HG03460 (cell line): ENCODE measurements around the gene NUBPL.
"Not testable (repeated sequence)": the region's sequence is repeated elsewhere in the genome, so short reads cannot be mapped to it uniquely, and the experiment has no call there.

ENCODE experiments used
- ATAC-seq: cut with Tn5 transposase; IDR thresholded peaks from one replicate; pipeline ENCODE4 v1.9.1; 2021; ENCODE audit not compliant: unreplicated experiment

The NUBPL gene

DNA sequence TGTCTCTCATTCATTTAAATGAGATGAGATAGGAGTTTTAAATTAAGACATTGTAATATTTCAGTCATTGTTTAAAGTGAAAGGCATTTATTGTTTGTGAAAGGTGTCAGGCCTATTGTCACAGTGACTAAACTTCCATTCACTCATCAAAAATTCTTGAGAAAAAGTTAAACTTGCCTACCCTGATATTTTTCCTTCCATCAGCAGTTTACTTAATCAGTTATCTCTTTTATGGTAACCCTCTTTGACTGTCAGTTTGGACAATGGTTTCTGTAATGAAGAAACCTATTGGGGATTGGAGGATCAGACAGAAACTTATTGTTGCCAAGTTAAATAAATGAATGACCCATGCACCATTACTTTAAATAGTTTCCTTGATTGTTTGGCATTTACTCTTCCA, 241.6 kb downstream of the NUBPL start:
- no peak for ATAC-seq

DNA sequence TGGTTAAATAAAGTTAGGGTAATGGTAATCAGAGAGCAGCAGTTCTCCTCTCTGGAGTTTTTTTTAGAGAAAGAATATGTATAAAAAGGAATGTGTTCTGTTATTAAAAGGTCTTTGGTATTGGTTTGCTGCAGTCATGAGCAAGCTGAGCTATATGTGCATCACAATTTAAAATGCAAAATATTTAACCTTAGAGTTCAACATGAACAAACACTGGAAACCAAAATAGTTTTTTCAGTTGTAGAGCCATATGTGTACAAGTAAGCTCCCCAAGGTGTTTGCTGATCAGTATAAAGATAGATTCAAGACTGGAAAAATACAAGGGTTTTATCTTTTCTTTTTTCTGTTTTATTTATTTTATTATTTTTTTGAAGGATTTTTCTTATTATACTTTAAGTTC, 245.0 kb downstream of the NUBPL start:
- ATAC-seq, result no peak

DNA sequence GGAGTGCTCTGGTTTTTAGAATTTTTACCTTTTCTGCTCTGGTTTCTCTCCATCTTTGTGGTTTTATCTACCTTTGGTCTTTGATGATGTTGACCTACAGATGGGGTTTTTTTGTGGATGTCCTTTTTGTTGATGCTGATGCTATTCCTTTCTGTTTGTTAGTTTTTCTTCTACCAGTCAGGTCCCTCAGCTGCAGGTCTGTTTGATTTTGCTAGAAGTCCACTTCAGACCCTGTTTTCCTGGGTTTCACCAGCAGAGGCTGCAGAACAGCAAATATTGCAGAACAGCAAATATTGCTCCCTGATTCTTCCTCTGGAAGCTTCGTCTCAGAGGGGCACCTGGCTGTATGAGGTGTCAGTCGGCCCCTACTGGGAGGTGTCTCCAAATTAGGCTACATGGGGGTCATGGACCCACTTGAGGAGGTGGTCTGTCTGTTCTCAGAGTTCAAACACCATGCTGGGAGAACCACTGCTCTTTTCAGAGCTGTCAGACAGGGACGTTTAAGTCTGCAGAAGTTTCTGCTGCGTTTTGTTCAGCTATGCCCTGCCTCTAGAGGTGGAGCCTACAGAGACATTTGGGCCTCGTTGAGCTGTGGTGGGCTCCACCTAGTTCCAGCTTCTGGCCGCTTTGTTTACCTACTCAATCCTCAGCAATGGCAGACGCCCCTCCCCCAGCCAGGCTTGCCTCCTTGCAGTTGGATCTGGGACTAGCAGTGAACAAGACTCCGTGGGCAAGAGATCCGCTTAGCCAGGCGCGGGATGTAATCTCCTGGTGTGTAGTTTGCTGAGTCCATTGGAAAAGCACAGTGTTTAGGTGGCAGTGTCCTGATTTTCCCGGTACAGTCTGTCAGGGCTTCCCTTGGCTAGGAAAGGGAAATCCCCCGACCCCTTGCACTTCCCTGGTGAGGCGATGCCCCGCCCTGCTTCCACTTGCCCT, 250.8 kb downstream of the NUBPL start:
- ATAC-seq, result not testable (repeated sequence)

DNA sequence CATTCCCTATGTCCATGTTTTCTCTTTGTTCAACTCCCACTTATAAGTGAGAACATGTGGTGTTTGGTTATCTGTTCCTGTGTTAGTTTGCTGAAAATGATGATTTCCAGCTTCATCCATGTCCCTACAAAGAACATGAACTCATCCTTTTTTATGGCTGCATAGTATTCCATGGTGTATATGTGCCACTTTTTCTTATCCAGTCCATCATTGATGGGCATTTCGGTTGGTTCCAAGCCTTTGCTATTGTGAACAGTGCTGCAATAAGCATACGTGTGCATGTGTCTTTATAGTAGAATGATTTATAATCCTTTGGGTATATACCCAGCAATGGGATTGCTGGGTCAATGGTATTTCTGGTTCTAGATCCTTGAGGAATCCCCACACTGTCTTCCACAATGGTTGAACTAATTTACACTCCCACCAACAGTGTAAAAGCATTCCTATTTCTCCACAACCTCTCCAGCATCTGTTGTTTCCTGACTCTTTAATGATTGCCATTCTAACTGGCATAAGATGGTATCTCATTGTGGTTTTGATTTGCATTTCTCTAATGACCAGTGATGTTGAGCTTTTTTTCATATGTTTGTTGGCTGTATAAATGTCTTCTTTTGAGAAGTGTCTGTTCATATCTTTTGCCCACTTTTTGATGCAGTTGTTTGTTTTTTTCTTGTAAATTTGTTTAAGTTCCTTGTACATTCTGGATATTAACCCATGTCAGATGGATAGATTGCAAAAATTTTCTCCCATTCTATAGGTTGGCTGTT, 252.7 kb downstream of the NUBPL start:
- not testable (repeated sequence) for ATAC-seq

DNA sequence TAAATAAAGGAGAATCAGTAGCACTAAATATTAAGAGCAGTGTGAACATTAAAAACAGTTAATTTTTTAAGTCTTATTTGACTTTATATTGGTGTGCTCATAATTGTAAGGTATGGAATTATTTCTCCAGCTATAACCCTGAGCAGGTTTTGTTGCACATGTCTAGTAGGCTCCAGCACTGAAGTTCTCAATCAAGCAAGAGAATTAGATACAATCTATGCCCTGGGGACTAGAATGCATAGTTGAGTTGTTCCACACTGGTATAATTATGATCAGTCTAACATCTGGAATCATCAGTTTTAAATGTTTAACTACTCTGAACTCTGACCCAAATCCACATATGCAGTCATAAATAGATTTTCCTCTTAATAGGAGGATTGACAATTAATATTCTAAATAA, 258.1 kb downstream of the NUBPL start:
- ATAC-seq, result no peak

DNA sequence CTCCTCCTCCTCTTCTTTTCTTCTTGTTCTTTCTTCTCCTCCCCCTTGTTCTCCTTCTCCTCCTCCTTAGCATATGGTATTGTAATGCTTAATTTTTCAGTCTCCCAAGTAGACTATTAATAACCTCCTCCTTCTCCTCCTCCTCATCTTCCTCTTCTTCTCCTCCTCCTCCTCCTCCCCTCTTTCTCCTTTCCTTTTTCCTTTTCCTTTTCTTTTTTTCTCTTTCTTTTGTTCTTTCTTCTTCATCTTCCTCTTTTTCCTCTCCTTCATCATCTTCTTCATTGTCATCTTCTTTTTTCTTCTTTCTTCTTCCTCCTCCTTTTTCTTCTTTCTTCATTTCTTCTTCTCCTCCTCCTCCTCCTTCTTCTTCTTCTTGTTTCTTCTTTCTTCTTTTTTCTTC, 264.3 kb downstream of the NUBPL start:
- no peak for ATAC-seq

DNA sequence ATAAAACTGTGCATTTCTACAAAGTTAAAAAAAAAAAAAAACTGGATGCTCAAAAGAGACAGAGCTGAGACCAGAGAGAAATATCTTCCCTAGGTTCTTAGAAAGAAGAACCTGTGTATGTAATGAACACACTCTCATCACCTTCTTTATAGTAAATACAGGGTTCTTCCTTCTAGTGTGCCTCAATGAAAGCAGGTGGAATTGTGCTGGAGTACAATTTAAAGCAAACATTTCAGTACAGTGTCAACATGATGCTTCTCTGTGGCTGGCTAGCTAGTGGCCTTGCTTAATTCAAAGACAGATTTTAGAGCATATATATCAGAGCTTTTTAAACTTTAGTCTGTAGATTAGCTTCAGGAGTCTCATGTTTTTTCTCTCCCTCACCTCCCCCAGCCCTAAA, 266.1 kb downstream of the NUBPL start:
- ATAC-seq, result no peak

DNA sequence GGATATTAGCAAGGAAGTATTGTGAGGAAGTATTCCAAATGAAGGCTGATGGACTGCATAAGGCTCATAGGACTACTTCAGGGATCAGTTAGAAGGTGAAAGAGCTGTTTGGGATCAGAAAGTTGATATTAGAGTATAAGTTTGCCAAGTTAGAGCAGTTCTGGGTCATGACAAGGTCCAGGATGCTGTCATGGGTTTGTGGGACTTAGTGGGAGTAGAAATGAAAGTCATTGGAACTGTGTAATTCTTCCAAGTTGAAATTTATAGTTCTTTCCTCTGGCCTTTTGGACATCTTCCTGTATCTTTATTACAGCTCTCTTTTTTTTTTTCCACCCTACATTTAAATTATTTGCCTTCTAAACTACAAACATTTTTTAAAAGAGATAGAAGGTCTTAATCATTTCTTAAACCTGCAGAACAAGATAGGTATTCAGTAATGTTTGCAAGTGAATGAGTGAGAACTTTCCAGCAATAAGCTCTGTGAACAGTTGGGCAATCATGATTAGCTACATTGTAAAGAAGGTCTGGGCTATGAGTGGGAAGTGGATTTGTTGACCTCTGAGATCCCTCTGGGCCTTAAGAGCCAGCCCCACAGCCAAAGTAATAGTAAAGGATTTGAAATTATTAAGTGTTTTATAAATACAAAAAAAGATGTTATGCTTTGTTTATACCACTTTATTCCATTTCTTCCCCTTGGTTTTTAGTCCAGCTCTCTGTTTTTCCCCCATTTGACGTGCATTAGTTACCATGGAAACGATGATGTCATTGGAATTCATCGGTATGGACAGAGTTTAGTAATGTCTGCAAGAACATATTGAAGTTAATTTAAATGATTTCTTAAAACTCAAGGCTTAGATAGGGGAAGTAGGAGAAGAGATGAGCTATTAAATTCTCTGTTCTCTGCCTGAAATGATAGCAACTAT, 268.0 kb downstream of the NUBPL start:
- no peak for ATAC-seq

DNA sequence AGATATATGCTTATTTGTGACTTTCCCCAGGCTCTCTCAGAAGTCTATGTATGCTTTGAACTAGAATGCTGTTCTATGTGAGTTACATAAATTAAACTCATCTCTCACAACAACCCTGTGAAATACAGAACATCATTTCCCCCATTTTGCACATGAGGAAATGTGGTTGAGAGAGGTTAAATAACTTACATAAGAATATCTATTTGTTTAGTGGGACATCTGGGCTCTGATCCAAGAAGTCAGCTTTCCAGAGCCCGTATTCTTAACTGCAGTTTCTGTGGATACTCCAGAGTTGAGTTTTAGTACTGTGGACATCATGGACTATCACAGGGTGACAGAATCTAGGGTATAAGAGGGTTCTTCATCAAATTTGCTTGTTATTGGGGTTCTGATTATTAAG, 273.4 kb downstream of the NUBPL start:
- no peak for ATAC-seq

DNA sequence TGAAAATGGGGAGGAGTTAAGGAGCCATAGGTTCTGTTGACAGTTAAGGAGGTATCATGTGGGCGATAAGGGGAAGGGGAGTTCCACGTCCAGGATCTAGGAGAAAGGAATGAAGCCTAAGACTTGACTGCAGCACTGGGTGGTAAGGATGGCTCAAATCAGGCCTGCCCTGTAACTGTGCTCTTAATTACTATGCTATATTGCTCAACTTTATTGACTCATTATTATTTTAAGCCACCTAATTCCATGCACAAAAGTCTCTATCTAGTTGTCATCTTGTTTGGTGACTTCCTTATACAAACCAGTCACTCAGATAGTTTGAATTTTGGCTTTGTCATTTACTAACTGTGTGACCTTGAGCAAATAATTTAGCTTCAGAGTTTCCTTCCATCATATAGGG, 273.8 kb downstream of the NUBPL start:
- ATAC-seq, result no peak

DNA sequence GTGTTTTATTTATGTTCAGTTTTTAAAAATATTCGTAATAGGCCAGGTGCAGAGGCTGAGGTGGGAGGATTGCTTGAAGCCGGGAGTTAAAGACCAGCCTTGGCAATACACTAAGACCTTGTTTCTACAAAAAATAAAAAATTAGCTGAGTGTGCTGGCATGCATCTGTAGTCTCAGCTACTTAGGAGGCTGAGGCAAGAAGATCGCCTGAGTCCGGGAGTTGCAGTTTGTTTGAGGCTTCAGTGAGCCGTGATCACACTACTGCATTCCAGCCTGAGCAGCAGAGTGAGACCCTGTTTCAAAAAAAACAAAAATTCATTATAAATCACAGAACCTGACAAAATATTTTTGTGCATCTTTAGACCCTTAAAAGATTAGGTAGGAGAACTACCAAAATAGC, 275.8 kb downstream of the NUBPL start:
- ATAC-seq, result no peak

DNA sequence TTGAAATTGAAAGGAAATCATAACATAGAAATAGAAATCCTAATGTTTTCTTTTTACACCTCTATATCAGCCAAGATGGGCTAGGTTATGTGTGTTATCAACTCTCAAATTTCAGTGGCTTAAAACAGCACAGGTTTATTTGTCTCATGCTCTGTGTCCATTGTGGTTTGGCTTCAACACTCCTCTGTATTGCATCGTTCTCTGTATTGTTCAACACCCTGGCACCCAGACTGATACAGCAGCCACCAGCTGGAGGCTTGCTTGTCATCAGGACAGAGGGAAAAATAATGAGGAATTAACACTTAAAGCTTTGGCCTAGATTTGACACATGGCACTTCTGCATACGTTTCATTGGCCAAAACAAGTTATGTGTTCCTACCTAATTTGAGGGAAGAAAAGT, 281.7 kb downstream of the NUBPL start:
- ATAC-seq, result no peak

DNA sequence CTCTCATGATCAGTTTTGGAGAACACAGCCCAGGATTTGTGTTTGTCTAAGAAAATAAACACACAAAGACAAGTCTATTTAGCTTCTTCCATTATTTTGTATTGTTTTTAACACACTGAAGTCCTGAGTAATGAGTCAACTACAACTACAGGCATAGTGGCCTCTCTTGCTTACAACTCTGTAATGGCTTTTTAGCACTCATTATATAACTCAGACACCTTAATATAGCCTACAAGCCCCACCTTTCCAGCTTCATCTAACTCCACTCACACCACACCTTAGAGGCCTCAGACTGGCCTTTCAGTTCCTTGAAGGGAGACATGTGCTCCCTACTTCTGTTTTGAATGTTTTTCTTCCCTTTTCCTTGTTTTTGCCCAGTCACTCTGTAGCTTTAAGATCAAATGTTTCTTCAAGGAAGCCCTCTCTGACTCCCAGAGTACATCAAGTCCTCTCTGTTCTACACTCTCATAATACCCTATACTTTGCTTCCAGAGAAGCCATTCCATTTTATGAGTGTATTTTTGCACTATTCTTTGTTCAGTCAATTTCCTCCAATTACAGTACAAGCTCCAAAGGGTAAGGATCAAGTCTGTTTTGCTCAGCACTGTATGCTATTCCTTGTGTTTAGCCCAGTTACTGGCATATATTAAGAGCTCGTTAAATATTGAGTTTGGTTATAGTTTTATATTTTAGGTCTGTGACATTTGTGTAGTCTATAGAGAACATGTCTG, 282.3 kb downstream of the NUBPL start:
- ATAC-seq, result no peak

DNA sequence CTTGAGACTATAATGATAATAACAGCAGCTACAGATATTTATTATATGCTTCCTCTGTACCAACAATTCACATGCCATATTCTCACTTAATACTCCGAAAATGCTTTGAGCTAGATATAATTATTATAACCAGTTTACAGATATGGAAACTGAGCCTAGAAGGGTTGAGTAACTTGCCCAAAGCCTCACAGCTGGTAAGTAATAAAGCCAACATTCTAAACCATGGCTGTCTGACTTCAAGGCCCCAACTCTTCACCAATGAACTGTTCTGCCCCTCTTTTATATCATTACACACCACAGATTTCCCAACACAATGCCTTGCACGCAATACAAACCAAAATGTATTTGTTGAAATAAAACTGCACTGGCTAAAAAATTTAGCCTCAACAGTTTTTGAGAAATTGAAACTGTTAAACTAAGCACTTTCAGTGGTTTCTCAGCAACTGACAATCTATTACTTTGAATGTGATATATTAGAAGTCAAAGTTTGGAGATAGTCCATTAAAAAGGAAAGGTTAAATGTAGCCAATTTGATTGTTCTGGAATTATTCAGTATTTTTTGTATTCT, 293.4 kb downstream of the NUBPL start:
- ATAC-seq, result no peak

DNA sequence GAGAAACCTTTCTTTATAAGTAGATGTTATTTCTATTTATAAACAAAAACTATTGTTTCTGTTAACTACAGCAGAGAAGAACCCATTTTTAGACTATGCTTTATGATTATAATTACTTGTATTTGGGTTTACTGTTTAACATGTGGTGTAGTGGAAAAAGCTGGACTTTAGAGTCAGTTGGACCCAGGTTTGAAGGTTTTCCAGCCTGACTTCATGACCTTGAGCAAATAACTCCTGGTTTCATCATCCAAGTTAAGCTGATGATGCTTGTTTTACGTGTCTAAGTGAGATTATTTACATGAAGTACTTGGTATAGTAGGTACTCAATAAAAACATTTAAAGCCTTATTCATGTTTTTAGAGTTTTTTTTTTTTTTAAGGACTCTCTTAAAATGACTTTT, 294.1 kb downstream of the NUBPL start:
- no peak for ATAC-seq

DNA sequence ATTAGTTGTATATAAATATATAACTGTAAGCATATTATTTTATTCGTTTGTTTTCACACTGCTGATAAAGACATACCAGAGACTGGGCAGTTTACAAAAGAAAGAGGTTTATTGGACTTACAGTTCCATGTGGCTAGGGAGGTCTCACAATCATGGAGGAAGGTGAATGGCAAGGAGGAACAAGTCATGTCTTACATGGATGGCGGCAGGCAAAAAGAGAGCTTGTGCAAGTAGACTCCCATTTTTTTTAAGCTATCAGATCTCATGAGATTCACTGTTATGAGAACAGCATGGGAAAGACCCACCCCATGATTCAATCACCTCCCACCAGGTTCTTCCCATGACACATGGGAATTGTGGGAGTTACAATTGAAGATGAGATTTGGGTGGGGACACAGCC, 294.8 kb downstream of the NUBPL start:
- ATAC-seq, result not testable (repeated sequence)

DNA sequence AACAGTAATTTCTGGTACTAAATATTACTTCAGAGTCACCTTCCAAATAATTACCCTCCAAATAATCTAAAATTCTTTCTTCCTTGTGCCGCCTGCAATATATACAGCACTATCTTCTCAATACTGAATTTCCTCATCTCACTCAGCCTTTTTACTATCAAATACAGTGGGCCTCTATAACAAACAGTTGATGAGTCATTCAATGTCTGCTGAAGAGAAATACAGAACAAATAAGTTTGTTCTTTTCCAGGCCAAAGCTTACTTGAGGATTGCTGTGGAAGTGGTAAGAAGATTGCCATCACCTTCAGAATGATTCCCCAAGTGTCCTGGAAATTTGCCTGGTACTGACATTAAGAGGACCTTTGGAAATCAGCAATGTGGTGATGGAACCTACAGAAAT, 297.7 kb downstream of the NUBPL start:
- no peak for ATAC-seq

DNA sequence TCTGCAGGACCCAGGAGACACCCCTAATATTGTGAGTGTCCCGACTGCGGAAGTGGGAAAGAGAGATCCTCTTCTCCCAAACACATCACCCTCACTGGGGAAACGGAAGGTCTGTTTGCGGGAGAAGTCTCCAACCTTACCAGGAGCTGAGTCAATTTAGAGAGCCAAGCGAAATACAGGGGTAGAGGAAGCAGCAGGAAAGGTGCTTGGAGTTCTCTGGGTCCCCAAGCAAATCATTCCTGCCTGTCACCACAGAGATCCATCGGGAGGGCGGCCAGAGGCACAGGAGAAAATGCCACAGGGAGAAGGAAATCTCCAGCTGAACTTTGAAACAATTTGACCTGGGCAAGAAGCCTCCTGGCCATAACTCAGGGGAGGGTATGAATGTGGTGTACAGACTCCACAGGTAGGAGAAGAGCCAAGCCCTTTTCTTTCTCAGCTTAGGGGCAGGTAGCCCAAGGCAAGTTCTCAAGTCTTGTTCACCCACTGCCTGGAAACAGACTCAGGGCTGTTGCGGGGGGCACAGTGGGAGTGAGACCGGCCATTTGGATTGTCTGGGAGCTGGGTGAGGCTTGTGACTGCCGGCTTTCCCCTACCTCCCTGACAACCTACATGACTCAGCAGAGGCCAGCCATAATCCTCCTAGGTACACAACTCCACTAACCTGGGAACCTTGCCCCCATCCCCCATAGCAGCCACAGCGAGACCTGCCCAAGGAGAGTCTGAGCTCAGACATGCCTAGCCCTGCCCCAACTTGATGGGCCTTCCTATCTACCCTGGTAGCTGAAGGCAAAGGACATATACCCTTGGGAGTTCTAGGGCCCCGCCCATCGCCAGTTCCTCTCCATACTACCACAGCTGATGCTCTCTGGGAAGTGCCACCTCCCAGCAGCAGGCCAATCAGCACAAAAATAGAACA, 304.0 kb downstream of the NUBPL start:
- ATAC-seq, result no peak

DNA sequence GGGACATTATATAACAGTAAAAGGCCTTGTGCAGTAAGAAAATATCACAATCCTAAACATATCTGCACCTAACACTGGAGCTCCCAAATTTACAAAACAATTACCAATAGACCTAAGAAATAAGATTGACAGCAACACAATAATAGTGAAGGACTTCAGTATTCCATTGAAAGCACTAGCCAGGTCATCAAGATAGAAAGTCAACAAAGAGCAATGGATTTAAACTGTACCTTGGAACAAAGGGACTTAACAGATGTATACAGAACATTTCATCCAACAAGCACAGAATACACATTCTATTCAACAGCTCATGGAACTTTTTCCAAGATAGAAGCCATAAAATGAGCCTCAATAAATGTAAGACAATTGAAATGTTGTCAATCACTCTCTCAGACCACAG, 306.4 kb downstream of the NUBPL start:
- no peak for ATAC-seq
